Common myeloid progenitor, CD34-positive (primary cell): ENCODE results near the gene MEOX2.

Source experiments
- CTCF ChIA-PET: fragments of 350-600 bp; sonication (Branson Sonifier 250); formaldehyde crosslinking; loops from one replicate; lab custom pipeline; 2021; ENCODE audit warnings: antibody characterized with exemption; lab: Charles Lee
- POLR2A ChIA-PET: fragments of 350-600 bp; sonication (Branson Sonifier 250); formaldehyde crosslinking; loops from one replicate; lab custom pipeline; 2021; ENCODE audit warnings: antibody characterized with exemption; lab: Charles Lee
- DNase-seq, 3 donors: peaks; one replicate each; pipeline versions ENCODE4 v3.0.0 to v3.0.0-alpha.2; 2013
- H3K27ac ChIP-seq, 2 experiments: 1 replicate in 1 of 2; 2 replicates in 1 of 2; pipeline ENCODE4 v1.7.0; 2013; ENCODE audit warnings: inconsistent platforms in 2 of 2, low read length in 2 of 2, mild to moderate bottlenecking in 2 of 2, low read depth in 1 of 2, moderate library complexity in 1 of 2; ENCODE audit not compliant: severe bottlenecking in 2 of 2, insufficient read depth in 1 of 2, poor library complexity in 1 of 2
- H3K27me3 ChIP-seq, 5 experiments: replicated peaks in 2 of 5; 1 replicate in 3 of 5; 2 replicates in 2 of 5; pipeline versions ENCODE4 v1.6.1 to v1.7.0; 2013; ENCODE audit warnings: low read length in 4 of 5, mild to moderate bottlenecking in 2 of 5, moderate library complexity in 2 of 5, inconsistent platforms in 1 of 5; ENCODE audit not compliant: insufficient read depth in 5 of 5, control insufficient read depth in 4 of 5
- H3K36me3 ChIP-seq, 4 experiments: 1 replicate in 2 of 4; 2 replicates in 2 of 4; pipeline versions ENCODE4 v1.6.1 to v1.7.0; 2013; ENCODE audit warnings: low read length in 3 of 4, control low read depth in 1 of 4, mild to moderate bottlenecking in 1 of 4; ENCODE audit not compliant: control insufficient read depth in 4 of 4, insufficient read depth in 4 of 4
- H3K4me1 ChIP-seq, 4 experiments: 1 replicate in 3 of 4; 2 replicates in 1 of 4; pipeline versions ENCODE4 v1.6.1 to v1.7.1; 2013; ENCODE audit warnings: low read length in 3 of 4, mild to moderate bottlenecking in 3 of 4, control low read depth in 1 of 4, inconsistent platforms in 1 of 4, moderate library complexity in 1 of 4; ENCODE audit not compliant: control insufficient read depth in 4 of 4, insufficient read depth in 4 of 4; ENCODE audit errors: control extremely low read depth in 1 of 4
- H3K4me3 ChIP-seq, 7 experiments: 1 replicate in 4 of 7; 2 replicates in 3 of 7; pipeline versions ENCODE4 v1.5.1 to v1.7.0; 2013; ENCODE audit warnings: mild to moderate bottlenecking in 7 of 7, low read length in 6 of 7, moderate library complexity in 6 of 7, inconsistent platforms in 2 of 7, low read depth in 2 of 7, control low read depth in 1 of 7; ENCODE audit not compliant: insufficient read depth in 4 of 7, control insufficient read depth in 1 of 7; ENCODE audit errors: extremely low read depth in 1 of 7
- H3K9me3 ChIP-seq, 5 experiments: 1 replicate in 4 of 5; 2 replicates in 1 of 5; pipeline versions ENCODE4 v1.6.1 to v1.7.1; 2013; ENCODE audit warnings: low read length in 4 of 5, mild to moderate bottlenecking in 2 of 5, inconsistent platforms in 1 of 5, low read depth in 1 of 5, moderate library complexity in 1 of 5; ENCODE audit not compliant: control insufficient read depth in 4 of 5, insufficient read depth in 2 of 5; ENCODE audit errors: control extremely low read depth in 1 of 5
- WGBS: methylation state at CpG from one replicate; pipeline ENCODE4 v1.1.5; 2013; ENCODE audit not compliant: insufficient coverage; 5-methylcytosine and 5-hydroxymethylcytosine counted together

The MEOX2 gene

GRCh38 chr7:15604166-15604565 lies 82.3 kb downstream of the MEOX2 start:
- no peaks in the 10 kb centered on the region for H3K36me3 ChIP-seq
- H3K4me3 ChIP-seq: no peak overlapping the region
- H3K4me1 ChIP-seq: no peaks in the 10 kb centered on the region
- H3K9me3 ChIP-seq: peaks cover 0 to 6% (median 0%) of the 10 kb centered on the region in 5 experiments
- ChIA-PET POLR2A (no interaction called here), CTCF (no interaction called here)
- H3K27me3 ChIP-seq: no peaks in the 10 kb centered on the region
- no peak for DNase-seq
- H3K27ac ChIP-seq: no peak overlapping the region
- WGBS: no CpG with 5 or more reads among the region's 1 CpG

- Histone ChIP-seq H3K4me3 (no peak overlapping the region), H3K36me3 (no peaks in the 10 kb centered on the region), H3K4me1 (no peaks in the 10 kb centered on the region), H3K27me3 (no peaks in the 10 kb centered on the region), H3K9me3 (peaks cover 0 to 6% (median 0%) of the 10 kb centered on the region in 5 experiments), H3K27ac (no peak overlapping the region)
- 96% methylated on average over 2 of the region's 2 CpGs for WGBS
- POLR2A ChIA-PET: no interaction called here
- CTCF ChIA-PET: no interaction called here
- no peak for DNase-seq
Measured at GRCh38 chr7:15603124-15603523, 83.4 kb downstream of the MEOX2 start.

- WGBS: no CpG with 5 or more reads among the region's 1 CpG
- CTCF ChIA-PET: no interaction called here
- POLR2A ChIA-PET: interaction anchor here (0.6 kb wide), 1 partner anchor 390 kb away, joined by 4 read pairs; no protein-coding TSS in a partner anchor
- H3K36me3 ChIP-seq: no peaks in the 10 kb centered on the region
- H3K27ac ChIP-seq: no peak overlapping the region
- H3K4me1 ChIP-seq: no peaks in the 10 kb centered on the region
- peaks cover 0 to 6% (median 0%) of the 10 kb centered on the region in 5 experiments for H3K9me3 ChIP-seq
- no peak overlapping the region for H3K4me3 ChIP-seq
- DNase-seq: no peak
- no peaks in the 10 kb centered on the region for H3K27me3 ChIP-seq
Measured at GRCh38 chr7:15602236-15602635, 84.2 kb downstream of the MEOX2 start.

GRCh38 chr7:15601175-15601574 lies 85.3 kb downstream of the MEOX2 start:
- H3K36me3 ChIP-seq: no peaks in the 10 kb centered on the region
- WGBS: 100% methylated on average over 1 of the region's 1 CpG
- DNase-seq: no peak
- no peaks in the 10 kb centered on the region for H3K27me3 ChIP-seq
- no peak overlapping the region for H3K27ac ChIP-seq
- POLR2A ChIA-PET: no interaction called here
- CTCF ChIA-PET: no interaction called here
- H3K9me3 ChIP-seq: peaks cover 0 to 6% (median 0%) of the 10 kb centered on the region in 5 experiments
- H3K4me1 ChIP-seq: no peaks in the 10 kb centered on the region
- no peak overlapping the region for H3K4me3 ChIP-seq

- Histone ChIP-seq H3K27me3 (no peaks in the 10 kb centered on the region), H3K9me3 (peaks cover 0 to 6% (median 0%) of the 10 kb centered on the region in 5 experiments), H3K4me3 (no peak overlapping the region), H3K27ac (no peak overlapping the region), H3K4me1 (no peaks in the 10 kb centered on the region), H3K36me3 (no peaks in the 10 kb centered on the region)
- ChIA-PET POLR2A (no interaction called here), CTCF (no interaction called here)
- WGBS: 100% methylated on average over 2 of the region's 4 CpGs
- no peak for DNase-seq
Measured at GRCh38 chr7:15600298-15600697, 86.2 kb downstream of the MEOX2 start.

GRCh38 chr7:15594461-15594860 lies 92.0 kb downstream of the MEOX2 start:
- DNase-seq: no peak
- Histone ChIP-seq H3K27me3 (no peaks in the 10 kb centered on the region), H3K4me3 (no peak overlapping the region), H3K4me1 (no peaks in the 10 kb centered on the region), H3K36me3 (no peaks in the 10 kb centered on the region), H3K27ac (no peak overlapping the region), H3K9me3 (peaks cover 0 to 4% (median 0%) of the 10 kb centered on the region in 5 experiments)
- POLR2A ChIA-PET: no interaction called here
- 95% methylated on average over 4 of the region's 5 CpGs for WGBS
- CTCF ChIA-PET: no interaction called here

GRCh38 chr7:15593382-15593781 lies 93.1 kb downstream of the MEOX2 start:
- ChIA-PET POLR2A (no interaction called here), CTCF (no interaction called here)
- 100% methylated on average over 2 of the region's 3 CpGs for WGBS

More at GRCh38 chr7:15593382-15593781, 93.1 kb downstream of the MEOX2 start:
- H3K9me3 ChIP-seq: no peaks in the 10 kb centered on the region
- H3K27ac ChIP-seq: no peak overlapping the region
- H3K4me3 ChIP-seq: no peak overlapping the region
- DNase-seq: no peak
- no peaks in the 10 kb centered on the region for H3K36me3 ChIP-seq
- no peaks in the 10 kb centered on the region for H3K27me3 ChIP-seq
- H3K4me1 ChIP-seq: no peaks in the 10 kb centered on the region
